Measurements from ENCODE around the gene MEGF10. TPM values are rescaled to one million over a fixed set of nuclear protein-coding genes. Genes with fewer than 3 reads are reported as not detected.

Gene MEGF10
- total and polyA plus RNA-seq, 8 donors = 0.17 to 1.7 (median 0.76) TPM

DNA sequence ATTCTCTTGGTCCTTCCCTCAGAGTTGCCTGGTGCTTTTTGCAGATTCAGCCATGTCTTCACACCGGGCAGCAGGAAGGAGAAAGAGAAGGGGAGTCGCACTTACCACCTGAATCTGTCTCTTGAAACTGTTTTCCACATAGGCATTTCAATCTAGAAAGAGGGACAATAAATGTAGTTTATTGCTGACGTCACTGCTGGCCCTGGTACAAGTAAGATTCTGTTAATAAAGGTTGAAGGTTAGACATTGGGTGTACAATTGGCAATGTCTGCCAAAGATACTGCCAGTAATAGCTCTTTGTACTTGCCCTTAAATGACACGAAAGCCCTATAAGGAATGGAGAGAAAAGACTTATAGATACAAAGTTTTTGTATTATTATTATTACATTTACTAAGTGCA is 72.8 kb downstream of the MEGF10 start:
- intact Hi-C loops (cut with DNase I) = no loop called here
- no peak for ATAC-seq

DNA sequence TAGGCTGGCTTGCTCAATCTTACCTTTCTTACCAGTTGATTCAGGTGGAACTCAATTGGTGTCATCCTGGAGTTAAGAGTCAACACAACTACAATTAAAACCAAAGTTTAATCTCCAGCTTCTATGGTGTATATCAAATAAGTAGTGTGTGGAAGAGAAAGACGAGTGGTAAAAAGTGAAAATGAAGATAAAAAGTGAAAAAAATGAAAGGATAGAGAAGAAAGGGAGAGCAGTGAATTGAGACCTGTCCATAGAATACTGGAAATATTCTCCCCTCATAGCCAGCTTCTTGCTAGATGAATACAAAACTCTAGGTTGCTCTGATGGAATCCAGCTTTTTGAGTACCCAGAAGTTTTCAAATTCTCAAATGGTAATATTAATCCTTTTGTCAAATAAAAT is 76.4 kb downstream of the MEGF10 start:
- H3K27ac ChIP-seq = no peak overlapping the region
- TF ChIP-seq, protein P1, sequence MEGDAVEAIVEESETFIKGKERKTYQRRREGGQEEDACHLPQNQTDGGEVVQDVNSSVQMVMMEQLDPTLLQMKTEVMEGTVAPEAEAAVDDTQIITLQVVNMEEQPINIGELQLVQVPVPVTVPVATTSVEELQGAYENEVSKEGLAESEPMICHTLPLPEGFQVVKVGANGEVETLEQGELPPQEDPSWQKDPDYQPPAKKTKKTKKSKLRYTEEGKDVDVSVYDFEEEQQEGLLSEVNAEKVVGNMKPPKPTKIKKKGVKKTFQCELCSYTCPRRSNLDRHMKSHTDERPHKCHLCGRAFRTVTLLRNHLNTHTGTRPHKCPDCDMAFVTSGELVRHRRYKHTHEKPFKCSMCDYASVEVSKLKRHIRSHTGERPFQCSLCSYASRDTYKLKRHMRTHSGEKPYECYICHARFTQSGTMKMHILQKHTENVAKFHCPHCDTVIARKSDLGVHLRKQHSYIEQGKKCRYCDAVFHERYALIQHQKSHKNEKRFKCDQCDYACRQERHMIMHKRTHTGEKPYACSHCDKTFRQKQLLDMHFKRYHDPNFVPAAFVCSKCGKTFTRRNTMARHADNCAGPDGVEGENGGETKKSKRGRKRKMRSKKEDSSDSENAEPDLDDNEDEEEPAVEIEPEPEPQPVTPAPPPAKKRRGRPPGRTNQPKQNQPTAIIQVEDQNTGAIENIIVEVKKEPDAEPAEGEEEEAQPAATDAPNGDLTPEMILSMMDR (IDR thresholded peaks at IDR 0.05) = no peak
- H3K27me3 ChIP-seq = no peaks in the 10 kb centered on the region
- intact Hi-C loops (cut with DNase I) = no loop called here
- H3K4me1 ChIP-seq = no peaks in the 10 kb centered on the region
- ATAC-seq (no peak), DNase-seq (no peak)
- no peaks in the 10 kb centered on the region for H3K9me3 ChIP-seq
- H3K4me3 ChIP-seq = no peak overlapping the region
- no peaks in the 10 kb centered on the region for H3K36me3 ChIP-seq

More for the DNA sequence above, 72.8 kb downstream of the MEGF10 start:
- Histone ChIP-seq H3K4me1 (no peaks in the 10 kb centered on the region), H3K27me3 (no peaks in the 10 kb centered on the region), H3K27ac (no peak overlapping the region), H3K9me3 (no peaks in the 10 kb centered on the region), H3K36me3 (no peaks in the 10 kb centered on the region), H3K4me3 (no peak overlapping the region)
- DNase-seq = no peak
- TF ChIP-seq, protein P1 (IDR thresholded peaks at IDR 0.05) = no peak

DNA sequence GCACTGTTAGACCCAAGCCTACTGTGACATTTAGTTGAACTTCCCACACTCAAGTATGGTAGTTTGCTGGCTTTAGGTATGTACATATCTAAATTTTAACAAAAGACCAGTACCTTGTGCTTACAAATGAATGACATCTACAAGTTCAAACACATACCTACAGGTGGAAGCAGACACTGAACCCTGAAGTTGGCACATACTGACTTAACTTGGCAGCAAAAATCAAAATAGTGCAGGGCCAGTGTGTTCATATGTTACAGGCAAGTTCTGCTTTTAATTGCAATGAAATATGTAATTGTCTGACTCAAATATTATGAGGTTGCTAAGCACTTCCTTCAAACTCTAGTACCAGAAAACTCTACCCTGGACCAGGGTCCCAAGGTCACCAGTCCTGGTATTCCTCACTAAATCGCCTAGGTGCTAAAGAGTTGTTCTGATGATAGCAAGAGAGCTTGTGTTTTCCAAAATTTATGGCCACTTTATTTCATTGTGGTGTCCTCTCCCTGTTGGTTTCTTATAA is 77.4 kb downstream of the MEGF10 start:
- Histone ChIP-seq H3K27ac (no peak overlapping the region), H3K27me3 (no peaks in the 10 kb centered on the region), H3K4me1 (no peaks in the 10 kb centered on the region), H3K4me3 (no peak overlapping the region), H3K36me3 (no peaks in the 10 kb centered on the region), H3K9me3 (no peaks in the 10 kb centered on the region)
- TF ChIP-seq, protein P1 (IDR thresholded peaks at IDR 0.05) = no peak
- ATAC-seq (no peak), DNase-seq (no peak)
- intact Hi-C loops (cut with DNase I) = no loop called here

DNA sequence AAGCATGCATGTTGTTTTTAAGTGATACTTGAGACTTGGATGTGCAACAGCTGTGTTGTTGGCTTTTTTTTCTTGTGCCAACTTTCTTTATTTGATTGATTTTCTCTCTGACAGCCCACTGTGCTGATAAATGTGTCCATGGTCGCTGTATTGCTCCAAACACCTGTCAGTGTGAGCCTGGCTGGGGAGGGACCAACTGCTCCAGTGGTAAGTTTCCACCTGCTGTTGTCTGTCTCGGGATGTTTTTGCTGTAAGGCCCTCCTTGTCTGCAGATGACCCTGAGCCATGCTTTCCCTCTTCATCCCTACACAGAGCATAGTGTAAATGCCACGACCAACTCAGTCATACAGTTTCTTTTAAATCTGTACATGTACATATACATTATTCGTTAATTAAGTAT is 79.2 kb downstream of the MEGF10 start:
- intact Hi-C loops (cut with DNase I) = no loop called here
- Histone ChIP-seq H3K4me3 (no peak overlapping the region), H3K27ac (no peak overlapping the region), H3K36me3 (no peaks in the 10 kb centered on the region), H3K9me3 (peaks cover 0 to 1% of the 10 kb centered on the region in 2 donors), H3K27me3 (no peaks in the 10 kb centered on the region), H3K4me1 (no peaks in the 10 kb centered on the region)
- DNase-seq (no peak), ATAC-seq (no peak)
- TF ChIP-seq, protein P1 (IDR thresholded peaks at IDR 0.05) = no peak

DNA sequence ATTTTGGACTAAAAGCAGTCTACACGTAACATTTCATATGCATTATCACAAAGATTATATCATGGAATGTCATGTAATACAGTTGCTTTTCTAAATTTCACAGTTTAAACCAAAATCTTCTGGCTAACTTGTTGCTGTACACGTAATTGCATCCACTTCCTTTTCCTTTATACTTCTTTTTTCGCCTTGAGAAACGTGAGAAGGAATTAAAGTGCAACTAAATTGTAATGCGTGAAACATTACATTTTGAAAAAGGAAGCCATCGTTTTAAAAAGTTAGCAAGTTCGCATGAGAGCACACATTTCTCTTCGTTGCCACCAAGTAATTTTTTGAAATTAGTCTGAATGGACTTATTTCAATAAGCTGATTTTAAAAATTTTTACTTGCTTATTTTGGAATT is 80.0 kb downstream of the MEGF10 start:
- no peaks in the 10 kb centered on the region for H3K4me1 ChIP-seq
- ATAC-seq (no peak), DNase-seq (no peak)
- H3K9me3 ChIP-seq = peaks cover 0 to 1% of the 10 kb centered on the region in 2 donors
- intact Hi-C loops (cut with DNase I) = no loop called here
- H3K36me3 ChIP-seq = no peaks in the 10 kb centered on the region
- no peak overlapping the region for H3K27ac ChIP-seq
- TF ChIP-seq, protein P1 (IDR thresholded peaks at IDR 0.05) = no peak
- no peak overlapping the region for H3K4me3 ChIP-seq
- no peaks in the 10 kb centered on the region for H3K27me3 ChIP-seq
